Stimulated activated CD4-positive, alpha-beta T cell treated with anti-CD3 and anti-CD28 coated beads, Interleukin-2, amount 100 ng/mL, for 24 hours (primary cell): ENCODE measurements around the gene CLCN5.
A peak's percentile ranks its signal among the peaks of the same experiment; 100 is the strongest.

Experiments used
- DNase-seq, 2 donors: peaks; one replicate each; pipeline ENCODE4 v3.0.0-alpha.2; 2020

The CLCN5 gene

GRCh38 chrX:49922291-49923241 is at the start of gene CLCN5:
TSS of gene CLCN5 (plus strand) at chrX:49922596. CDS start at chrX:49925299, 2,703 bp downstream.
- DNase-seq, result peak; percentile 91

- DNase-seq, result no peak
Observed at GRCh38 chrX:49876750-49877149, 45.6 kb upstream of the CLCN5 start.

DNA sequence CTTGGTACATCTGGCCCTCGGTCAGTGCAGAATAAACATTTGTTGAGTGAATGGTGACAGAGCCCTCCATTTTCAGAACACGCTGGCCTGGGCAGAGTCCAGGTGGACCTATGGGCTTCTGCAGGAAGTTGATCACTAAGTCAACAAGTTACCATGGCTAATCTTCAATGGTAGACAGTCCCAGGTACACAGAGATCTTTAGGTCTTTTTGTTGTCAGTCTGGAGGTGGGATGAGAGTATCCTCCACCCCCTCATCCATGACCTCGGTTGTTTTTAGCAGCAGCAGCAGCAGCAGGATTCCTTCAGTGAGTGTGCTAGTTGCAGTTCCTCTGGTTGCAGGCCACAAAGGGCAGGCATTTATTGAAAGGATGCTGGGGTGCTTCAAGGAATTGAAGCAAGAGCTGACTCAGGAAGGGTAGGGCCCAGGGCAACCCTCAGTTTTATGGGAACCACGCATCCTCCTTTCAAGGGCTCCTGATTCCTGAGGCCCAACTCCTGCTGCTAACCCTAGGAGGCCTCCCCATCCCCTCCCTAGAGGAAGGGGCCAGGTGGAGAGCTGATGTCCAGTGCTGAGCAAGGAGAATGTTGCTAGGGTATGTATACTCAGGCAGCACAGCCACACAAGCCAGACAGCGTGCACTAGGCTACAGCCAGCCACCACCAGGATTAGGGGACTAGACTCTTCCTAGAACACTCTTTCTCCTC is 44.8 kb upstream of the CLCN5 start:
- DNase-seq, result no peak

DNA sequence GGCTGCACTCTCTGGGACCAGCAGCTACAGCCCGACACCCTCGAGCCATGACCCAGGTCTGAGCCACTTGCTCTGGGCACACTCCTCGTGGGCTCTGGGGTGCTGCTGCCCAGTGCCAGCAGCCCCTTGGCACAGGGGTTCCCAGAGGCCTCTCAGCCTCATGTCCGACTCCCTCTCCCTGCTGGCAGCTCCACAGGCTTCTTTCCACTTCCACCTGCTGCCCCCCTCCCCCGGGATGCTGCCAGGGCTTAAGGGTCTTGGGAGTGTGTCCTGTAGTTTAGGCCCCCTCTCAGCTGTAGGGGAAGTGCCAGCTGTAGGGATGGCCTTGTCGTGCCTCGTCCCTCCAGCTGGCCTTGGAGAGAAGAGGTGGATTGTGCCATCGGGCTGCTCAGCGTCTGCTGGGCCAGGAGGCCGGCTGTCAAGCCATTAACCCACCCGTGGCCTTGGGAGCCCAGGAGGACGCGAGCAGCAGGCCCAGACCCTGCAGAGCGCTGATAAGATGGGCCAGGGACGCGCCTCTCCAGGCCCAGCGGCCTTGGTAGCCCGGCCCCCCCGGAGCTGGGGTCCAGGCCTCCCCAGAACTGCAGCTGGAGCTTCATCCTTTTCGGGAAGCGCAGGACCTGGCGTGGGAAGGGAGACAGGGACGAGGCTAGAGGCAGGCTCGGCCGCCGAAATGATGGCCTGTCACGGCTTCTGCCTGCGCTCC is 44.1 kb upstream of the CLCN5 start:
- DNase-seq, result no peak

DNA sequence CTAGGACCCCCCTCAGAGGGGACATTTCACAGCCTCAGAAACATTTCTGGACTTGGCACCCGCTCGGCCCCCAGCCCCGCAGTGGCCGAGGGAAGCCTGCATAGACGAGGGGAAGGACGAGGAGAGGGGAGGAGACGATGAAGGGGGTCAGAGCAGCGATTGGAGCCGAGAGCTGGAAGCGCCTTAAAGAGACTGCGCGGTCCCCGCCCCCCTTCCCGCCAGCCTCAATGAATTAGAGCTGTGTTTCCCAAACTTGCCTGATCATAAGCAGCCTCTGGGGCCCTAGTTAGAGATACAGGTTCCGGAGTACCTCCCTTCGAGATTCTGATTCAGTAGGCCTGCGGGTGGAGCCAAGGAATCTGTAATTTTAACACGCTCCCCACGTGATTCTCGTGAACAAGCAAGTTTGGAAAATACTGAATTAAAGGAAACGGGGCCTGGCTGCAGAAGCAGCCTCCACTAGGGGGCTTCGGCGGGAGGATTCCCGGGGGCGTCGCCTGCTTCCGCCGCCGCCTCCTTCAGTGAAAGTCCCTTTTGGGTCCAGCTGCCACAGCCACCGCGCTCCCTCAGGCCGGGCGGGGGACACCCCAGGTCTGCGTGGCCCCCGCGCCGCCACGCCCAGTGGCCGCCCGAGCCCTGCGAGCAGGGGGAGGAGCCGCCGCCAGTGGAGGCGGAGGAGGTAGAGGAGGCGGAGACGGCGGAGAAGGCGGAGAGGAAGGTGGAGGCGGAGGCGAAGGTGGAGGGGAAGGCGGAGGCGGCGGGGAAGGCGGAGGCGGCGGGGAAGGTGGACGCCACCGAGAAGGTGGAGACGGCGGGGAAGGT is 43.4 kb upstream of the CLCN5 start, which contains the start of gene USP27X:
Gene USP27X, plus strand, starts transcription at position 651 of the 822 bp plus-strand sequence. CDS start 824 bp downstream, outside the sequence.
- peak; percentile 67 to 72 for DNase-seq

GRCh38 chrX:49879656-49880277 is 42.6 kb upstream of the CLCN5 start:
- DNase-seq, result peak in 1 of 2 donors; percentile 18

DNA sequence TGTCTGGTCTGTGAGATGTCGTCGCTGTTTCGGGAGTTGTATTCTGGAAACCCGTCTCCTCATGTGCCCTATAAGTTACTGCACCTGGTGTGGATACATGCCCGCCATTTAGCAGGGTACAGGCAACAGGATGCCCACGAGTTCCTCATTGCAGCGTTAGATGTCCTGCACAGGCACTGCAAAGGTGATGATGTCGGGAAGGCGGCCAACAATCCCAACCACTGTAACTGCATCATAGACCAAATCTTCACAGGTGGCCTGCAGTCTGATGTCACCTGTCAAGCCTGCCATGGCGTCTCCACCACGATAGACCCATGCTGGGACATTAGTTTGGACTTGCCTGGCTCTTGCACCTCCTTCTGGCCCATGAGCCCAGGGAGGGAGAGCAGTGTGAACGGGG is 41.7 kb upstream of the CLCN5 start:
- DNase-seq, result no peak

DNA sequence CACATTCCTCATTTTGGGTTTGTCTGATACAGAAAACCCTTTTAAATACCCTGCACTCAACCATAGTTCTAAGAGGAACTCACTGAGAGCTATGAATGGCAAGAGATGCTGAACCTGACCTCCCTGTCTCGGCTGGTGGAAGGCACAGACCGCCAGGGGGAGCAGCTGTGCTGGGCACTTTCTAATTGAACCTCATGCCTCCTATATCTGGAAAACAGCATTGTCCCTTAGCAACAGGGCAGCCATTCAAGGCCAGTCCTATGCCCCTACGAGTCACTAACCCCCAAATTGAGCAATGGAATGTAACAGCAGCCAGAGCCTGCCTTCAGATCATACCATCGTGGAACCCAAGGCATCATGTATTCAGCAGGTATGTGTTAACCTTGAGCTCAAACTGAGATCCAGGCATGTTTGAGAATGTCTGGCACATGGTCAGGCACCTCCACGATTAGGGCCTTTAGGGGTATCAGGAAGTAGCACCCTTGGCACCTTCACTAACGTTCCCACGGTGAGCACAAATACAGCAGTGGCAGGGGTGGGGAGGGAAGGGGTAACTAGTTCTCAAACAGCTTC is 38.0 kb upstream of the CLCN5 start:
- peak; percentile 62 to 63 for DNase-seq

DNA sequence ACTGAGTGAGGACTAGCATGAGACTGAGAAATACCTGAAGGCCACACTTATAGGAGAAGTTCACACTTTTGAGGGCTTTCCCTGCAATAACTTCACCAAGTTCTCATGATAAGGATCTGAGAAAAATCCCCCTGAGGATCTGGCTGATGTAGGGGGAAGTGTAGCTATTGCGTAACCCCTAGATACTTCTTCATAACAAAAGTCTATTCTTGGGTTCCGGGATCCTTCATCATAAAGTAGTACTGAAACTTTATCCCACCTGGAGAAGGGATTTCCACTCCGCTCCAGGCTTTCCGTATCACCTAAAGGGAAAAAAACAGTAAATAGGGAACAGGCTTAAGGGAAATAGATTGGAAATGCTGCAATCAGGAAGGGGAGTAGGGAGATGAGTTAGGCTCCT is 29.9 kb upstream of the CLCN5 start:
- DNase-seq, result no peak

- no peak for DNase-seq
Observed at GRCh38 chrX:49896951-49897350, 25.4 kb upstream of the CLCN5 start.

DNA sequence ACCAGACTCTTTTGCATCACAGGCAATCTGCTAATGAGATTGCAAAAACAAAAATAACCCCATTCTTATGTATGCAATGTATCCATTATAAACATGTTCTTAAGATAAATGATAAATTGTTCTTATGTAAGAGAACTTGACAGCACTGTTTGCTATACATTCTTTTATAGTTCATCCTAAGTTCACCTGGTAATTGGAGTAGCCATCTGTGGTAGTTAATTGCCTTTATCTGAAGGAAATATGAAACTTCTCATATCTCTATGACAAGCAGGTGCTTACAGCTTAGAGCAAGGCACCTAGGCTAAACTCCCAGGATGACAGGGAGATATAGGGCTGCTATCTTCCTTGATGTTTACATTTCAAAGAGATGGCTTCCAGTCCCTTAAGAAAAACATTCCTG is 21.3 kb upstream of the CLCN5 start:
- DNase-seq, result no peak

GRCh38 chrX:49910344-49910743 is 12.1 kb upstream of the CLCN5 start:
- no peak for DNase-seq

GRCh38 chrX:49912086-49912485 is 10.3 kb upstream of the CLCN5 start:
- DNase-seq, result no peak

GRCh38 chrX:49912861-49913260 is 9.5 kb upstream of the CLCN5 start:
- no peak for DNase-seq

DNA sequence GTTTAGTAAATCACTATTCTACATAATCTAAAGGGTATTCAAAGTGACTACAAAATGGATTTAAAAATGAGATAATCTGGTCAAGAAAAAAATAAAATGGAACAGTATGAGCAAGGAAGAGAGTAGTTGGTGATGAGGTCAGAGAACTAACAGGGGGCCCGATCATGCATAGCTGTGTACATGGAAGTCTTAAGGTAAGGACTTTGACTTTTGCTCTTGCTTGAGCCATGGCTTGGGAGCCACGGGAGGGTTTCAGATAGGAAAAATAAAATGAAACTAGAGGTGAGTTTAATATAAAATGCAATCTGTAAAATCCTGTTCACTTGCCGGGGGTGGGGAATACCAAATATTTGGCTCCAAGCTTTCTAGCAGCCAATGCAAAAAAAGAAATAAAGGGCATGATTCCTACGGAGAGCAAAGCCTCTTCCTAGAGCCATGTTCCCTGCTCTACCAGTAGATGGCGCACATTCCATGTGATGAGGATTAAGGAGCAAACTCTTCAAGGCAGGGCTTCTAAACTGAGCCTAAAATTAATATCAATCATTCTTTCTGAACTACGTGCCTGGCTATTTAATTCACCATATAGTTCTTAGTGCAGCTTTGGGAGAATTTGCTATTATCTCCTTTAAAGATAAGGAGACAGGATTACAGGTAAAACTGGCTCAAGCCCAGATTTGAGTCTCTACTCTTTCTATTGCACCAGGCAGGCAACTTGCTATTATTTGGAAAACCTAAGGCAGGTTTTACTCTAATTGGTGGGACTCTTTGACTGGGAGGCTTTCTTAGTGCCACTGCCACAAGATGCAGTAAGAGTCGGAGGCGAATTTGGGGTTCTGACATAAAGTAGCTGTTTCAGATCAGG is 6.8 kb upstream of the CLCN5 start:
- DNase-seq, result peak; percentile 17 to 50

- DNase-seq, result peak; percentile 11 to 39
Observed at GRCh38 chrX:49919617-49920016, 2.8 kb upstream of the CLCN5 start.

DNA sequence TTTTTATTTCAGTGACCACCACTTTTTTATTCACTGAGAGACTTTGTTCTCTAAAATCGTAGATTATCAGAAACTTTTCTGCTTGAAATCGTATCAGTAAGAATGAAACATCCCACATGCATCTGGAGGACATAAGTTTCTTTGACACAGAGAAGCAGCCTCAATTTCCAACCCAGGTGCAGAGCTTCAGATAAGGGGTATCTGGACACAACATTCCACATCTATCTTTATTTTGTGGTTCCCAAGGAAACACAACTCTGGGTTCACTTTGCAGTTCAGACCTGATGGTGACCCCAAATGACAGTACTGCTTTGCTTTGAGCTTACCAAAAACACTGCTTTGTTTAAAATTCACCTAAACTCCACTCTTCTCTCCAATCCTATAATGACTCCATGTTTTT is 1.3 kb upstream of the CLCN5 start:
- no peak for DNase-seq

GRCh38 chrX:49925176-49925575 is 2.8 kb downstream of the CLCN5 start:
- DNase-seq, result no peak

GRCh38 chrX:49930039-49930438 is 7.6 kb downstream of the CLCN5 start:
- no peak for DNase-seq

GRCh38 chrX:49932791-49933190 is 10.4 kb downstream of the CLCN5 start:
- DNase-seq, result no peak
